ENCODE measurements around the gene RYR3.

The RYR3 gene

DNA sequence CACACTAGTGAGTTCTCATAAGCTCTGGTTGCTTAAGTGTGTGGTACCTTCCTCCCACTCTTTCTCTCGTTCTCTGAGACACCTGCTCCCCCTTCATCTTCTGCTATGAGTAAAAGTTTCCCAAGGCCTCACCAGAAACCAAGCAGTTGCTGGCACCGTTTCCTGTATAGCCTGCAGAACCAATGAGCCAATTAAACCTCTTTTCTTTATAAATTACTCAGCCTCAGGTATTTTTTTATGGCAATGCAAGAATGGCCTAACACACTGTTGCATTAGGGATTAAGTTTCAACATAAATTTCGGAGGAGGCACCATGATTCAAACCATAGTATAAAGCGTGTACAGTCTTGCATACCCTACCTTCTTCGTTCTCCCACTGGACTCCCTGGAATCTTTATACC lies 405.3 kb downstream of the RYR3 start:
- DNase-seq (ENCODE audit: low read depth) = no peak

- DNase-seq (ENCODE audit: low read depth) = peak; percentile 44
These were observed 410.2 kb downstream of the RYR3 start for GRCh38 chr15:33720952-33721351.

GRCh38 chr15:33722005-33722672 lies 411.4 kb downstream of the RYR3 start:
- DNase-seq (ENCODE audit: low read depth) = peak; percentile 72

DNA sequence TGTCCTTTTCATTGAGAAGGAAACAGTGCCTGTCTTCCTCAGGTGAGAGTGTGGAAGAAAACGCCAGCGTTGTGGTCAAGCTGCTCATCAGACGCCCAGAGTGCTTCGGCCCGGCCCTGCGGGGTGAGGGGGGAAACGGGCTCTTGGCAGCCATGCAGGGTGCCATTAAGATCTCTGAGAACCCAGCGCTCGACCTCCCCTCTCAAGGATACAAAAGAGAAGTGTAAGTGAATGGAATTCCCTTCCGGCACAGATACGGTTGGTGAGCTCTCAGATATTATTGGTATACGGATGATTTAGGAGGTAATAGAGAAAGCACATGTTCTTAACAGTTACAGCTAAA lies 411.9 kb downstream of the RYR3 start:
- no peak for DNase-seq (ENCODE audit: low read depth)

DNA sequence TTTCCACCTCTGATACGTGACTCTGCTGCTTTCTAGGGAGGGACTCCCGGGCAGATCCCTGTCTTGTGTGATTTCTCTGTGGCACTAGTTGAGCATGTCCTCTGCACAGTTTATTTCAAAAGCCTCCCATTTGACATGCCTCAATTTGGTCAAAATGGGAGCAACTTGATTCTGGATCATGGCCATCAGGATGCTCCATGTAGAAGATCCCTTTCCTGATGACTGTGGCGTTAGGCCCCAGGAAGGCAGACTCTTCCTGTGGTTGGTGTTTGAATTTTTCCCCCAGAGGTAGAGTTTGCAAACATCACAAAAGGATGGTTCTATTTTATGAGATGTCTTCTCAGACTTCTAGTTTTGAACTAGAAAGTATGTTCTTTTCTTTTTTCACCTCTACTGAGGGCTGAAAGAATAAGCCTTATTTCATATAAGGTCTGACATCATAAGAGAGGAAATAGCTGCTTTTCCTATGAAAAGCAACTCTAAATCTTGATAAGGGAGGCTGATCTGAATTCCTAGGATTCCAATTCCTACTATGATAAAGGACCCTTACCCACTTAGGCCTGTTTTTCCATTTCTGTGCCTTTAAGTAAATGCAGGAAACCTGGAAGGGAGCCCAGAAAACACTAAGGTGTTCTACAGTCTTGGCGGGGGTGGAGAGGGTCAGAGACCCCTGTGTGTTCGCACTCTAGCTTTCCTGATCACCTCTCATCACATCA lies 413.7 kb downstream of the RYR3 start:
- DNase-seq (ENCODE audit: low read depth) = no peak

GRCh38 chr15:33729653-33730052 lies 418.9 kb downstream of the RYR3 start:
- peak; percentile 21 for DNase-seq (ENCODE audit: low read depth)

- no peak for DNase-seq (ENCODE audit: low read depth)
These were observed 420.0 kb downstream of the RYR3 start for GRCh38 chr15:33730815-33731214.

DNA sequence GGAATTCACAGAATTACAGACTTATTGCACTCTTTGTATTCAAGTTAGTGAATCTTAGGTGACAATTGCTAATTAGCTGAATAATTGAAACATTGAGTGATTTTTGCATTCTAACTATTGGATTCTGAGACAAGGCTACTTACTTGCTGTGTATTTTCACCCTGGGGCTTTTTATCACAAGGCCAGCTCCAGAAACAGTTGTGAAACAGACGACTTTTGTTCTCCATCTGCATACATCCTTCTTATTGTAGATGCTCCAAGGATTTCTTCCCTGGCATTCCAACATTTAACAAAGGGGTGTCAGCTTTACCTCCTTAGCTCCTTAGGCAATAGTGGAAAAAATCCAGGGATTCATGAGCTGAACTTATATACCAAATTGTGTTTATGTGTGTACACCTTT lies 424.4 kb downstream of the RYR3 start:
- DNase-seq (ENCODE audit: low read depth) = no peak

- peak; percentile 43 for DNase-seq (ENCODE audit: low read depth)
These were observed 425.0 kb downstream of the RYR3 start for GRCh38 chr15:33735637-33736247.

- DNase-seq (ENCODE audit: low read depth) = peak; percentile 17
These were observed 427.2 kb downstream of the RYR3 start for GRCh38 chr15:33737687-33738601.

DNA sequence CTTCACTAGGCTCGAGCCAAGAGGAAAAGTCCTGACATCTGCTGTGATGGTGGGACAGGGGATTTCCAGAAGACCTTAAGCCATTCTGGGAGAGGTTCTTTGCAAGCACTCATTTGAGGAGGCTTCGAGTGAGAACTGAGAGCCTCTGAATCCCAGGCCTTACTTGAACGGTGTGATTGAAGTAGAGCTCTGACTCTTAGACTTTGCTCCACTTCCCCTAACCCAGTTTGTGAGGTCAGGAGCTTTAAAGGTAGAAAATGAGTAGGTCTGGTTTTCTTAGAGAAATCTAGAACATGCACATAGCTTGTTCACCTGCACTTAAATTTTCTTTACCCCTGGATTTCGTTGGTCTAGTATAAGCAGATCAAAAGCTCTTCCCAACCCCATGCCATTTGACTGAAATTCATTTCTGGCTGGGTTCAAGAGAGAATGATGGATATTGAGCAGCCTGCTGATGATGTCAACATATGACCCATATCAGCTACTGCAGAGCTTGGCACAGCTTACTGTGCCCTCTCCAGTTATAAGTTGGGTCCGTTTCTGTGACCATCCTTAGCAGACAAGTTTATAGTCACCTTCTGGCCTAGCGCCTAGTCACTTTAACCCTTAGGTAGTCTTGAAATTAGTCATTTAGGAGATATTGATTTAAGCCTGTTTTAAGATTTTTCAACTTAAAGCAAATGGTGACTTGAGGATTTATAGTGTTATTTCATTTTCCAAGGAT lies 428.3 kb downstream of the RYR3 start:
- DNase-seq (ENCODE audit: low read depth) = no peak

GRCh38 chr15:33742306-33742705 lies 431.5 kb downstream of the RYR3 start:
- DNase-seq (ENCODE audit: low read depth) = no peak

DNA sequence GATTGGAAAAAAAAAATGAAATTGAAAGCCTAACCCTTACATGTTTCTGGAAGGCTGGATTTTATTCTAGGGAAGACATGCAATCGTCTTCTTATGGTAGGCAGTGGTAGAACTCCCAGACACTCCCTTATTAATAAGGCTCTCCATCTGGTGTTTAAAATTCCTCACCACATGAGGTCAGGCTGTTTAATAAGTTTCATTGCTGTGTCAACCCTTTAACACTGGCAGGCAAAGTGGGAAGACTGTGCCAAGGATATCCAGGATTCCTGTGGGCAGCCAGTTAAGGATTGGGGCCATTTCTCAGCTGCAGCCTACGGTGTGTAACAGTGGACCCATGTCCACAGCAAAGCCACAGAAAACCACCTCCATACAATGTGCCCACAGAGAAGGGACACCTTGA lies 432.0 kb downstream of the RYR3 start:
- DNase-seq (ENCODE audit: low read depth) = no peak

DNA sequence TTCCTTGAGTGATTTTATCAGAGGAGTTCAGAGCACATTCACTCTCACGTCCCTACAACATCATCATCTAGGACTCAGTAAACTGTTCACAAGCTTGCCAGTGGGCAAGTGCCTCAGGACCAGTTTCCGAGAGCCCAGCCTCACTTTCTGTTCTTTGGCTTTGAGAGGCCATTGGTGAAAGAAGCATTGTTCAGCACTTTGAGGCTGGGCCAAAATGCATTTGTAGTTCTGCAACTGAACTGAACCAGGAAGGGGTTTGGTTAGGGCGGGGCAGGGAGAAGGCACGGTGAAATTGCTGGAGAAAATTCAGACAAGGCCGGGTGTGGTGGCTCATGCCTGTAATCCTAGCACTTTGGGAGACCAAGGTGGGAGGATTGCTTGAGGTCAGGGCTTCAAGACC lies 435.4 kb downstream of the RYR3 start:
- no peak for DNase-seq (ENCODE audit: low read depth)

DNA sequence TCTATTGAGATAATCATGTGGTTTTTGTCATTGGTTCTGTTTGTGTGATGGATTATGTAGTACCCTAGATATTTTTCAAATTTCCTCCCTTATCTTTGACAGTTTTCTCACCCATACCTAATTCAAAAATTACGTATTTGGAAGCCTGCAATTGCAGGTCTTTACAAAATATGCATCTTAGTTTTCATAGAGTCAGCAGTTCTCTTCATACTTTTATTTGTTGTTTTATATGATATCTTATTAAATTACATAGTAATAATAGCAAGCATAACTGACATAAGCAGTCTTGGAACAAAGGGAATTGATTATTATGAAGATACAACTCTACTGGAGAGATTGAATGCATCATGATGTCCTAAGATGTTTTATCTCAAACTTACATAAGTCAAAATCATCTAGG lies 442.2 kb downstream of the RYR3 start:
- DNase-seq (ENCODE audit: low read depth) = no peak

- no peak for DNase-seq (ENCODE audit: low read depth)
These were observed 443.5 kb downstream of the RYR3 start for GRCh38 chr15:33754242-33754641.

GRCh38 chr15:33756961-33757360 lies 446.2 kb downstream of the RYR3 start:
- DNase-seq (ENCODE audit: low read depth) = no peak

DNA sequence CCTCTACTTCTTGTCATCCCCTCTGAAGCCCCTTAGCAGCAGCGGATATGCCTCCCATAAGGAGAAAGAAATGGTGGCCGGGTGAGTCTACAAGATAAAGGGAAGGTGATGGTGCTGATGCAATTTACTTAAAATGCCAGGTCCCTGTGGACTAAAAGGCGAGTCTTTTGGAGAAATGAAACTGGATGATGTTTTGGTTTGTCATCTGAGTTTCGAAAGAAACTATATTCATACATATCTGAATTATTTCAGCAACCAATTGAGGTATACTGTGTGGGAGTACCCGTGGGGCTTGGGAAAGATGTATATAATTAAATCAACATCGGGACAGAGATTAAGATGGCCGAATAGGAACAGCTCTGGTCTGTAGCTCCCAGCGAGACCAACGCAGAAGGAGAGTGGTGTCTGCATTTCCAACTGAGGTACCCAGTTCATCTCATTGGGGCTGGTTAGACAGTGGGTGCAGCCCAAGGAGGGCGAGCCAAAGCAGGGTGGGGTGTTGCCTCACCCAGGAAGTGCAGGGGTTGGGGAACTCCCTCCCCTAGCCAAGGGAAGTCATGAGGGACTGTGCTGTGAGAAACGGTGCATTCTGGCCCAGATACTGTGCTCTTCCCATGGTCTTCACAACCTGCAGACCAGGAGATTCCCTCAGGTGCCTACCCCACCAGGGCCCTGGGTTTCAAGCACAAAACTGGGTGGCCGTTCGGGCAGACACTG lies 446.9 kb downstream of the RYR3 start:
- no peak for DNase-seq (ENCODE audit: low read depth)

- DNase-seq (ENCODE audit: low read depth) = peak; percentile 2
These were observed 455.6 kb downstream of the RYR3 start for GRCh38 chr15:33766389-33766788.

- DNase-seq (ENCODE audit: low read depth) = no peak
These were observed 458.0 kb downstream of the RYR3 start for GRCh38 chr15:33768670-33769190.

DNA sequence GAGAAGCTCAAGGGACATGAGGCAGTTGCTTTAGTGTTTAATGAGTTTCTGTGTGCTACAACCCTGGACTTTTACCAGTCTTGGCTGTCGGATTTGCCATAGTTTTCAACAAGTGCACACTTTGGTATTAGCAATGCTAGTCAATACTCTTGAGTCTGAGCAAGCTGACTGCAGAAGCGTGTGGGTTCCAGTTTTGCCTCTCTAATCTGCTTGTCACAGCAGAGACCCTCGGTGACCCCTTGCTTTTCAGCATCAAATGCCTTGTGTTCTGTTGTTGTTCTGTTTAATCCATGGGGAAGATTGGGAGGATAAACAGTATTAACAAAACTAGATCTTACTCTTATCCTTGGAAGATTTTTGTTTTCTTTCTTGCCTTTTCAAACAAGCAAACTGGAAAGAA lies 463.2 kb downstream of the RYR3 start:
- DNase-seq (ENCODE audit: low read depth) = no peak

Data from amniotic epithelial cell (primary cell).